ENCODE data around the gene SETBP1. TPM values are rescaled to one million over a fixed set of nuclear protein-coding genes. Genes with fewer than 3 reads are reported as not detected.

The SETBP1 gene
- total RNA-seq, 2 donors from 2014 or later, result 17.3 to 20.1 TPM

- peaks cover 28% of the 10 kb centered on the region for H3K4me1 Mint-ChIP-seq
- WGBS, 2 experiments (ENCODE audit: insufficient coverage in 1 of 2, insufficient read length in 1 of 2), result 50 to 88% methylated on average over 1 of the region's 2 CpGs
- no peak overlapping the region for H3K27ac ChIP-seq (ENCODE audit: low read depth, low read length)
Observed at GRCh38 chr18:45061359-45061758, 380.7 kb downstream of the SETBP1 start.

GRCh38 chr18:45063246-45064038 lies 382.8 kb downstream of the SETBP1 start:
- peak; percentile 25 for TF ChIP-seq CTCF (conservative IDR thresholded peaks at IDR 0.05)
- DNase-seq, result peak; percentile 62
- H3K27ac Mint-ChIP-seq, result no peak overlapping the region
- 94 to 95% methylated on average over 16 to 44 of the region's 55 CpGs for WGBS, 2 experiments (ENCODE audit: insufficient coverage in 1 of 2, insufficient read length in 1 of 2)
- H3K36me3 ChIP-seq (ENCODE audit: control insufficient read depth, insufficient read depth, low read length), result peaks cover 23% of the 10 kb centered on the region
- H3K36me3 Mint-ChIP-seq (ENCODE audit: low read depth), result peaks cover 13% of the 10 kb centered on the region
- H3K9me3 Mint-ChIP-seq, result no peaks in the 10 kb centered on the region
- peaks cover 2% of the 10 kb centered on the region for H3K27me3 Mint-ChIP-seq (ENCODE audit: insufficient read depth)
- H3K4me1 ChIP-seq (ENCODE audit: control insufficient read depth, insufficient read depth, low read length), result no peaks in the 10 kb centered on the region
- no peak overlapping the region for H3K4me3 ChIP-seq (ENCODE audit: low read length)
- peaks cover 12% of the 10 kb centered on the region for H3K4me1 Mint-ChIP-seq
- H3K9ac ChIP-seq (ENCODE audit: extremely low read depth, low read length, poor library complexity, severe bottlenecking), result no peak overlapping the region
- no peak overlapping the region for H3K4me3 Mint-ChIP-seq
- no peaks in the 10 kb centered on the region for H3K27me3 ChIP-seq (ENCODE audit: control insufficient read depth, insufficient read depth, low read length, poor library complexity, severe bottlenecking)
- no peaks in the 10 kb centered on the region for H3K9me3 ChIP-seq (ENCODE audit: control insufficient read depth, low read length)
- H3K27ac ChIP-seq (ENCODE audit: low read depth, low read length), result no peak overlapping the region

More at GRCh38 chr18:45061359-45061758, 380.7 kb downstream of the SETBP1 start:
- Histone ChIP-seq H3K4me3 (ENCODE audit: low read length) (no peak overlapping the region), H3K9me3 (ENCODE audit: control insufficient read depth, low read length) (no peaks in the 10 kb centered on the region), H3K27me3 (ENCODE audit: control insufficient read depth, insufficient read depth, low read length, poor library complexity, severe bottlenecking) (no peaks in the 10 kb centered on the region), H3K9ac (ENCODE audit: extremely low read depth, low read length, poor library complexity, severe bottlenecking) (no peak overlapping the region), H3K36me3 (ENCODE audit: control insufficient read depth, insufficient read depth, low read length) (peaks cover 23% of the 10 kb centered on the region), H3K4me1 (ENCODE audit: control insufficient read depth, insufficient read depth, low read length) (no peaks in the 10 kb centered on the region)
- no peaks in the 10 kb centered on the region for H3K9me3 Mint-ChIP-seq
- no peak overlapping the region for H3K4me3 Mint-ChIP-seq
- no peak overlapping the region for H3K27ac Mint-ChIP-seq
- no peak for TF ChIP-seq CTCF (conservative IDR thresholded peaks at IDR 0.05)
- H3K36me3 Mint-ChIP-seq (ENCODE audit: low read depth), result peaks cover 13% of the 10 kb centered on the region
- DNase-seq, result no peak
- peaks cover 2% of the 10 kb centered on the region for H3K27me3 Mint-ChIP-seq (ENCODE audit: insufficient read depth)

- Histone ChIP-seq H3K4me3 (ENCODE audit: low read length) (no peak overlapping the region), H3K36me3 (ENCODE audit: control insufficient read depth, insufficient read depth, low read length) (peaks cover 23% of the 10 kb centered on the region), H3K27me3 (ENCODE audit: control insufficient read depth, insufficient read depth, low read length, poor library complexity, severe bottlenecking) (no peaks in the 10 kb centered on the region), H3K4me1 (ENCODE audit: control insufficient read depth, insufficient read depth, low read length) (no peaks in the 10 kb centered on the region), H3K9me3 (ENCODE audit: control insufficient read depth, low read length) (no peaks in the 10 kb centered on the region), H3K9ac (ENCODE audit: extremely low read depth, low read length, poor library complexity, severe bottlenecking) (no peak overlapping the region), H3K27ac (ENCODE audit: low read depth, low read length) (no peak overlapping the region)
- Mint-ChIP-seq H3K9me3 (no peaks in the 10 kb centered on the region), H3K4me1 (peaks cover 8% of the 10 kb centered on the region), H3K36me3 (ENCODE audit: low read depth) (peaks cover 13% of the 10 kb centered on the region), H3K27ac (no peak overlapping the region), H3K4me3 (no peak overlapping the region), H3K27me3 (ENCODE audit: insufficient read depth) (peaks cover 2% of the 10 kb centered on the region)
- TF ChIP-seq CTCF (conservative IDR thresholded peaks at IDR 0.05), result no peak
- WGBS, 2 experiments (ENCODE audit: insufficient coverage in 1 of 2, insufficient read length in 1 of 2), result 94 to 100% methylated on average over 2 to 4 of the region's 4 CpGs
- DNase-seq, result no peak
Observed at GRCh38 chr18:45066210-45066609, 385.5 kb downstream of the SETBP1 start.

Data from endodermal cell (in vitro differentiated cells).